MCF 10A (cell line): ENCODE measurements around the gene STRAP. TPM values are rescaled to one million over a fixed set of nuclear protein-coding genes. Genes with fewer than 3 reads are reported as not detected.

Source experiments
- BruUV-seq: library from RNA; stranded (reverse); fragments of 400-500 nt; replicated peaks from 2 replicates; lab custom pipeline; 2021; lab: Mats Ljungman, UMichigan
- CTCF ChIA-PET: fragments of 300-600 bp; sonication (Branson Sonifier 250); formaldehyde crosslinking; extraction: SDS; loops from one replicate; lab custom pipeline; 2021; ENCODE audit warnings: antibody characterized with exemption, inconsistent platforms; lab: Yijun Ruan, JAX
- POLR2A ChIA-PET: fragments of 300-600, 350-650 bp; sonication (Branson Sonifier 250); formaldehyde crosslinking; extraction: SDS; loops from one replicate; lab custom pipeline; 2020; ENCODE audit warnings: antibody characterized with exemption, inconsistent platforms; lab: Yijun Ruan, JAX
- DNase-seq: peaks from one replicate; pipeline ENCODE4 v3.0.0-alpha.2; 2018; ENCODE audit not compliant: unreplicated experiment
- H3K27ac Mint-ChIP-seq: one replicate; pipeline ENCODE4 v1.8.0; 2022; ENCODE audit warnings: mild to moderate bottlenecking, low read depth, mixed read lengths; ENCODE audit not compliant: unreplicated experiment
- H3K27me3 Mint-ChIP-seq: one replicate; pipeline ENCODE4 v1.8.0; 2022; ENCODE audit warnings: mixed read lengths; ENCODE audit not compliant: insufficient read depth, unreplicated experiment
- H3K36me3 Mint-ChIP-seq: one replicate; pipeline ENCODE4 v1.8.0; 2022; ENCODE audit warnings: mild to moderate bottlenecking, moderate library complexity, mixed read lengths; ENCODE audit not compliant: insufficient read depth, unreplicated experiment
- H3K4me1 Mint-ChIP-seq: one replicate; pipeline ENCODE4 v1.8.0; 2022; ENCODE audit warnings: mixed read lengths; ENCODE audit not compliant: insufficient read depth, unreplicated experiment
- H3K4me3 Mint-ChIP-seq: one replicate; pipeline ENCODE4 v1.8.0; 2022; ENCODE audit warnings: mild to moderate bottlenecking, moderate library complexity, mixed read lengths; ENCODE audit not compliant: unreplicated experiment
- H3K9me3 Mint-ChIP-seq: one replicate; pipeline ENCODE4 v1.8.0; 2022; ENCODE audit warnings: mixed read lengths; ENCODE audit not compliant: unreplicated experiment
- intact Hi-C: fragments of 100-400 bp; cut with micrococcal nuclease; formaldehyde crosslinking; loops from 2 replicates; pipeline ENCODE4 v1.14.1; 2022
- total RNA-seq: library from RNA; stranded (reverse); gene quantifications from 2 replicates; pipeline ENCODE4 v1.2.3, GENCODE V29; 2022
- TF ChIP-seq, protein P1 (sequence below): fragments of 200-600 bp; IDR thresholded peaks from one replicate; pipeline ENCODE4 v1.8.0; 2022; ENCODE audit warnings: antibody characterized with exemption, mild to moderate bottlenecking; ENCODE audit not compliant: unreplicated experiment

The STRAP gene
- total RNA-seq, 1 experiment from 2014 or later, result 233 TPM

DNA sequence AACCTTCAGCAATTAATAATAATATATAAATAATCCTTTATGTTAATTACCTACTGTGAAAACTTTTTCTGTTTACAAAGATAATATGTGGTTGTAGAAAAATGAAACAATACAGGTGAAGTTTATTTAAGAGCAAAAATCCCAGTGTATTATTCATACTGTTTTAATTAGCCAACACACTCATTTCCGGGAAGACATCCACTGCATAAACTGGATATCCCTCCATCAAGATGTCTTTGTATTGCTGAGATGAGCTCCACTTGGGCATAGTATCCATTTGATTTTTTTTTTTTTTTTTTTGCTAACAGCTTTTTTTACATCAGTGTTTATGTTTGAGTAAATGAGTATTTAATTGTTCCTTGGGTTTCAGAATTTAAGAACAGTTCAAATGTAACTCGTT, 15.2 kb downstream of the STRAP start:
- Mint-ChIP-seq H3K27ac (no peak overlapping the region), H3K9me3 (no peaks in the 10 kb centered on the region), H3K27me3 (no peaks in the 10 kb centered on the region), H3K36me3 (peaks cover 76% of the 10 kb centered on the region), H3K4me3 (no peak overlapping the region), H3K4me1 (no peaks in the 10 kb centered on the region)
- DNase-seq, result no peak
- CTCF ChIA-PET, result interaction anchor here (0.7 to 3.0 kb wide), 11 partner anchors 9 to 365 kb away, joined by 3 to 19 read pairs (median 7); partner anchors contain the start of genes DERA and STRAP
- POLR2A ChIA-PET, result interaction anchor here (1.9 to 2.5 kb wide), 3 partner anchors 8 to 109 kb away, joined by 6 to 25 read pairs (median 6); partner anchors contain the start of gene STRAP
- TF ChIP-seq, protein P1, sequence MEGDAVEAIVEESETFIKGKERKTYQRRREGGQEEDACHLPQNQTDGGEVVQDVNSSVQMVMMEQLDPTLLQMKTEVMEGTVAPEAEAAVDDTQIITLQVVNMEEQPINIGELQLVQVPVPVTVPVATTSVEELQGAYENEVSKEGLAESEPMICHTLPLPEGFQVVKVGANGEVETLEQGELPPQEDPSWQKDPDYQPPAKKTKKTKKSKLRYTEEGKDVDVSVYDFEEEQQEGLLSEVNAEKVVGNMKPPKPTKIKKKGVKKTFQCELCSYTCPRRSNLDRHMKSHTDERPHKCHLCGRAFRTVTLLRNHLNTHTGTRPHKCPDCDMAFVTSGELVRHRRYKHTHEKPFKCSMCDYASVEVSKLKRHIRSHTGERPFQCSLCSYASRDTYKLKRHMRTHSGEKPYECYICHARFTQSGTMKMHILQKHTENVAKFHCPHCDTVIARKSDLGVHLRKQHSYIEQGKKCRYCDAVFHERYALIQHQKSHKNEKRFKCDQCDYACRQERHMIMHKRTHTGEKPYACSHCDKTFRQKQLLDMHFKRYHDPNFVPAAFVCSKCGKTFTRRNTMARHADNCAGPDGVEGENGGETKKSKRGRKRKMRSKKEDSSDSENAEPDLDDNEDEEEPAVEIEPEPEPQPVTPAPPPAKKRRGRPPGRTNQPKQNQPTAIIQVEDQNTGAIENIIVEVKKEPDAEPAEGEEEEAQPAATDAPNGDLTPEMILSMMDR, result no peak
- intact Hi-C loops, result no loop called here
- BruUV-seq, result no TSS peak

DNA sequence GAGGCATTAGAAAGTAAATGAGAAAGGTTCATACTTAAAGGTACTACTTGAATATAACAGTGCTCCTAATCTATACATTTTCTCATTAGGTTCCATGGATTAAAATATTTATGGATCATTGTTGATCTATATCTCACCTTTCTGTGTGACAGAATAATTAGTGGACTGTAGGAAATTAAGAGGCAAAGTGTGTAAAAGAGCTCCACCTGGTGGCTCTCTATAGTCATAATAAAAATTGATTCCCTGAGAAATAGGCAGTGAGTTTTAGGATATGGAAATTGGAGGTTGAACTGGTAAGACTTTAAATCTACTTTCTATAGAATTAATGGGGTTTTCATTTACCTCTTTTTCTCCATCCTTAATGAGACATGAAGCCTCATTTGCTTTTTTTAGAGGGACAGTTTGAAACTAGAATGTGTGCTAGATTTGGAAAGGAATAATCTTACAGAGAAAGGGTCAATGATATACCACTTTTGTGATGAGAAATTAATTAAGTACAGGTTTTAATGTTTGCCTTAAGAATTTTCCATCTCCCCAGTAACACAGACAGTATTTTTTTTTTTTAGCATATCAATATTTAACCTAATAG, 17.2 kb downstream of the STRAP start:
- Mint-ChIP-seq H3K36me3 (peaks cover 62% of the 10 kb centered on the region), H3K27ac (peak overlapping the region; percentile 16), H3K4me1 (no peaks in the 10 kb centered on the region), H3K9me3 (no peaks in the 10 kb centered on the region), H3K27me3 (no peaks in the 10 kb centered on the region), H3K4me3 (no peak overlapping the region)
- no TSS peak for BruUV-seq
- TF ChIP-seq, protein P1, result peak; percentile 59
- CTCF ChIA-PET, result interaction anchor here (0.6 to 3.0 kb wide), 11 partner anchors 8 to 456 kb away, joined by 3 to 19 read pairs (median 3); partner anchors contain the start of genes DERA and STRAP
- intact Hi-C loops, result loop anchor here (1.0 to 2.0 kb wide), 2 partner anchors 43 to 309 kb away; no protein-coding TSS in a partner anchor
- DNase-seq, result peak; percentile 59
- POLR2A ChIA-PET, result interaction anchor here (1.6 to 2.5 kb wide), 4 partner anchors 10 to 111 kb away, joined by 6 to 25 read pairs (median 11); partner anchors contain the start of genes DERA and STRAP

DNA sequence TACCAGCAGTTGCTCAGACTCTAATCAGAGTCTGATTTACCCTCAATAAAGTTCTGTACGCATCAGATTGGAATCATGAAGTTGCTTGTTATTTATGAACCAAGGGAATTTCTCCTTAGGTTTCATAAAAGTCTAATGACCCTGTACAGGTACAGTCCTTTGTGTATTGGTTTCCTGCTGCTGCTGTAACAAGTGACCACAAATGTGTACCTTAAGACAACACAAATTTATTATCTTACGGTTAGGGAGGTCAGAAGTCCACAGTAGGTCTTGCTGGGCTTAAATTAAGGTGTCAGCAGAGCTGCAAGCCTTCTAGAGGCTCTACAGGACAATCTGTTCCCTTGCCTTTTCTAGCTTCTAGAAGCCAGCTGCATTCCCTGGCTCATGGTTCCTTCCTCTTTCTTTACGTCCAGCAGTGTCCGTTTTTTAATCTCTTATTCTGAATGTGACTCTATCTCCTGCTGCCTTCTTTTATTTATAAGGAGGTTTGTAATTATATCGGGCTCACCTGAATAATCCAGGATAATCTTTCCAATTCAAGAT, 22.3 kb downstream of the STRAP start:
- H3K27ac Mint-ChIP-seq, result no peak overlapping the region
- no TSS peak for BruUV-seq
- intact Hi-C loops, result no loop called here
- TF ChIP-seq, protein P1, result no peak
- no peaks in the 10 kb centered on the region for H3K4me1 Mint-ChIP-seq
- ChIA-PET CTCF (no interaction called here), POLR2A (interaction anchor here (1.1 to 1.6 kb wide), 2 partner anchors 12 to 14 kb away, joined by 3 to 4 read pairs; no protein-coding TSS in a partner anchor)
- H3K9me3 Mint-ChIP-seq, result no peaks in the 10 kb centered on the region
- peaks cover 21% of the 10 kb centered on the region for H3K36me3 Mint-ChIP-seq
- no peak overlapping the region for H3K4me3 Mint-ChIP-seq
- H3K27me3 Mint-ChIP-seq, result no peaks in the 10 kb centered on the region
- no peak for DNase-seq

DNA sequence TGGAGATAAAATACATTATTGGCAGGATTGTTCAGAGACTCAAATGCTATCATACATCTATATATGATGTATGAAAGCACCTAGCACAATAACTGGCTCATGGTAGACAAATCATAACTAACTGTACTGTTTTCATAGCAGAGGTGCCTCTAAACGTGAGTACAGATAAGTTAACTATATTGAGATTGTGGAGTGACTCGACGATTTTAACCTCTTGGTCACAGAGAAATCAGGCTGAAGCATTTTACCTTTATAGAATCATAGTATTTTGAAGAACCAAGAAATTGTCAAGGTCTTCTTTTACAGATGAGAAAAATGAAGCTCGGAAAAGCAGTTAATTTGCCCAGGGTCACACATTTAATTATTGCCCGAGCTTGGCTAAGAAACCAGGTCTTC, 28.3 kb downstream of the STRAP start:
- TF ChIP-seq, protein P1, result no peak
- Mint-ChIP-seq H3K4me3 (peak overlapping the region; percentile 88), H3K9me3 (no peaks in the 10 kb centered on the region), H3K36me3 (peaks cover 6% of the 10 kb centered on the region), H3K27me3 (no peaks in the 10 kb centered on the region), H3K4me1 (peaks cover 5% of the 10 kb centered on the region), H3K27ac (no peak overlapping the region)
- no peak for DNase-seq
- ChIA-PET POLR2A (interaction anchor here (1.2 to 8.0 kb wide), 14 partner anchors 10 to 1135 kb away, joined by 3 to 71 read pairs (median 5); partner anchors contain the start of gene STRAP), CTCF (interaction anchor here (0.6 to 2.6 kb wide), 6 partner anchors 10 to 326 kb away, joined by 3 to 18 read pairs (median 4); no protein-coding TSS in a partner anchor)
- no TSS peak for BruUV-seq
- intact Hi-C loops, result no loop called here
